ENCODE data around the gene BCL11B. TPM values are rescaled to one million over a fixed set of nuclear protein-coding genes. Genes with fewer than 3 reads are reported as not detected.

The BCL11B gene
- total and polyA plus RNA-seq, 2 donors (not counting 1 experiment from before 2014, with no cell fraction given) = 0.33 to 0.42 TPM

GRCh38 chr14:99260587-99261551 lies 11.1 kb downstream of the BCL11B start:
- no peaks in the 10 kb centered on the region for H3K4me1 ChIP-seq (ENCODE audit: control insufficient read depth in 2 of 2, insufficient read depth in 2 of 2, low read length in 2 of 2)
- no peak overlapping the region for H3K9ac ChIP-seq (ENCODE audit: low read length)
- ChIA-PET CTCF (no interaction called here), POLR2A (no interaction called here)
- peaks cover 0 to 36% (median 11%) of the 10 kb centered on the region in 4 experiments for H3K27me3 ChIP-seq (replicated peaks in 1 of 4; ENCODE audit: control extremely low read depth in 1 of 4, control insufficient read depth in 3 of 4, insufficient read depth in 4 of 4, low read length in 3 of 4)
- H3K4me2 ChIP-seq (replicated peaks; ENCODE audit: low read depth, low read length, poor library complexity, severe bottlenecking) = no peak overlapping the region
- WGBS (ENCODE audit: insufficient coverage) = 62% methylated on average over 15 of the region's 20 CpGs
- no peak overlapping the region for H2AFZ ChIP-seq (ENCODE audit: insufficient read depth, low read depth, low read length, poor library complexity, severe bottlenecking)
- Mint-ChIP-seq H3K9me3 (ENCODE audit: insufficient read depth) (no peaks in the 10 kb centered on the region), H3K4me3 (no peak overlapping the region), H3K27ac (no peak overlapping the region), H3K4me1 (peaks cover 4% of the 10 kb centered on the region), H3K27me3 (peaks cover 62% of the 10 kb centered on the region)
- no peak overlapping the region for H3K4me3 ChIP-seq (ENCODE audit: control extremely low read depth in 1 of 5, extremely low read depth in 1 of 5, insufficient read depth in 1 of 5, low read depth in 2 of 5, low read length in 4 of 5)
- DNase-seq (no peak), ATAC-seq (ENCODE audit: low read depth) (no peak)
- no peaks in the 10 kb centered on the region for H4K20me1 ChIP-seq (ENCODE audit: control insufficient read depth, insufficient read depth, low read length, poor library complexity, severe bottlenecking)
- intact Hi-C loops (cut with micrococcal nuclease) = no loop called here
- no peaks in the 10 kb centered on the region for H3K36me3 ChIP-seq (replicated peaks in 1 of 2; ENCODE audit: control extremely low read depth in 1 of 2, control insufficient read depth in 1 of 2, extremely low read depth in 1 of 2, insufficient read depth in 2 of 2, low read length in 1 of 2)
- H3K79me2 ChIP-seq (ENCODE audit: control insufficient read depth, insufficient read depth, low read length) = no peaks in the 10 kb centered on the region
- peaks cover 0 to 12% (median 0%) of the 10 kb centered on the region in 3 donors for H3K9me3 ChIP-seq (ENCODE audit: control extremely low read depth in 1 of 3, control insufficient read depth in 2 of 3, insufficient read depth in 1 of 3, low read length in 2 of 3)
- no peak for TF ChIP-seq EZH2 (IDR thresholded peaks at IDR 0.05; ENCODE audit: borderline replicate concordance, insufficient read depth, low read depth, low read length, poor library complexity, severe bottlenecking)
- TF ChIP-seq, protein P1, sequence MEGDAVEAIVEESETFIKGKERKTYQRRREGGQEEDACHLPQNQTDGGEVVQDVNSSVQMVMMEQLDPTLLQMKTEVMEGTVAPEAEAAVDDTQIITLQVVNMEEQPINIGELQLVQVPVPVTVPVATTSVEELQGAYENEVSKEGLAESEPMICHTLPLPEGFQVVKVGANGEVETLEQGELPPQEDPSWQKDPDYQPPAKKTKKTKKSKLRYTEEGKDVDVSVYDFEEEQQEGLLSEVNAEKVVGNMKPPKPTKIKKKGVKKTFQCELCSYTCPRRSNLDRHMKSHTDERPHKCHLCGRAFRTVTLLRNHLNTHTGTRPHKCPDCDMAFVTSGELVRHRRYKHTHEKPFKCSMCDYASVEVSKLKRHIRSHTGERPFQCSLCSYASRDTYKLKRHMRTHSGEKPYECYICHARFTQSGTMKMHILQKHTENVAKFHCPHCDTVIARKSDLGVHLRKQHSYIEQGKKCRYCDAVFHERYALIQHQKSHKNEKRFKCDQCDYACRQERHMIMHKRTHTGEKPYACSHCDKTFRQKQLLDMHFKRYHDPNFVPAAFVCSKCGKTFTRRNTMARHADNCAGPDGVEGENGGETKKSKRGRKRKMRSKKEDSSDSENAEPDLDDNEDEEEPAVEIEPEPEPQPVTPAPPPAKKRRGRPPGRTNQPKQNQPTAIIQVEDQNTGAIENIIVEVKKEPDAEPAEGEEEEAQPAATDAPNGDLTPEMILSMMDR (IDR thresholded peaks at IDR 0.05) = no peak
- no peak overlapping the region for H3K27ac ChIP-seq (ENCODE audit: low read length in 2 of 2)

- H3K27ac ChIP-seq (ENCODE audit: low read length in 2 of 2) = no peak overlapping the region
Observed at GRCh38 chr14:99260116-99260515, 11.9 kb downstream of the BCL11B start.

More at GRCh38 chr14:99260116-99260515, 11.9 kb downstream of the BCL11B start:
- Mint-ChIP-seq H3K9me3 (ENCODE audit: insufficient read depth) (no peaks in the 10 kb centered on the region), H3K4me3 (no peak overlapping the region), H3K27ac (no peak overlapping the region), H3K27me3 (peaks cover 54% of the 10 kb centered on the region), H3K4me1 (peaks cover 4% of the 10 kb centered on the region)
- Histone ChIP-seq H3K9ac (ENCODE audit: low read length) (no peak overlapping the region), H3K4me1 (ENCODE audit: control insufficient read depth in 2 of 2, insufficient read depth in 2 of 2, low read length in 2 of 2) (no peaks in the 10 kb centered on the region), H3K9me3 (ENCODE audit: control extremely low read depth in 1 of 3, control insufficient read depth in 2 of 3, insufficient read depth in 1 of 3, low read length in 2 of 3) (peaks cover 0 to 12% (median 0%) of the 10 kb centered on the region in 3 donors), H3K27me3 (replicated peaks in 1 of 4; ENCODE audit: control extremely low read depth in 1 of 4, control insufficient read depth in 3 of 4, insufficient read depth in 4 of 4, low read length in 3 of 4) (peaks cover 0 to 30% (median 8%) of the 10 kb centered on the region in 4 experiments), H3K4me3 (ENCODE audit: control extremely low read depth in 1 of 5, extremely low read depth in 1 of 5, insufficient read depth in 1 of 5, low read depth in 2 of 5, low read length in 4 of 5) (no peak overlapping the region), H3K79me2 (ENCODE audit: control insufficient read depth, insufficient read depth, low read length) (no peaks in the 10 kb centered on the region), H3K36me3 (replicated peaks in 1 of 2; ENCODE audit: control extremely low read depth in 1 of 2, control insufficient read depth in 1 of 2, extremely low read depth in 1 of 2, insufficient read depth in 2 of 2, low read length in 1 of 2) (no peaks in the 10 kb centered on the region), H3K4me2 (replicated peaks; ENCODE audit: low read depth, low read length, poor library complexity, severe bottlenecking) (no peak overlapping the region), H4K20me1 (ENCODE audit: control insufficient read depth, insufficient read depth, low read length, poor library complexity, severe bottlenecking) (no peaks in the 10 kb centered on the region), H2AFZ (ENCODE audit: insufficient read depth, low read depth, low read length, poor library complexity, severe bottlenecking) (no peak overlapping the region)
- no peak for DNase-seq
- ATAC-seq (ENCODE audit: low read depth) = no peak
- no peak for TF ChIP-seq EZH2 (IDR thresholded peaks at IDR 0.05; ENCODE audit: borderline replicate concordance, insufficient read depth, low read depth, low read length, poor library complexity, severe bottlenecking)
- POLR2A ChIA-PET = no interaction called here
- WGBS (ENCODE audit: insufficient coverage) = 100% methylated on average over 5 of the region's 9 CpGs
- CTCF ChIA-PET = no interaction called here
- intact Hi-C loops (cut with micrococcal nuclease) = no loop called here
